HepG2 (cell line): ENCODE results near the gene REM2. TPM values are rescaled to one million over a fixed set of nuclear protein-coding genes. Genes with fewer than 3 reads are reported as not detected.

Experiments used
- CHCHD3 ChIP-seq: sonication (generic); formaldehyde crosslinking; IDR thresholded peaks from 2 replicates; pipeline ENCODE4 v1.8.0; 2022; ENCODE audit warnings: mild to moderate bottlenecking, missing genetic modification reagents, moderate library complexity
- DMAP1 ChIP-seq: IDR thresholded peaks from 2 replicates; pipeline ENCODE4 v1.6.1; 2016
- HOXA7 ChIP-seq: sonication (generic); formaldehyde crosslinking; IDR thresholded peaks from 2 replicates; pipeline ENCODE4 v1.8.1; 2022; ENCODE audit warnings: mild to moderate bottlenecking, missing genetic modification reagents, moderate library complexity
- LCORL ChIP-seq, 2 experiments: fragments of 450-650 bp in 1 of 2; sonication (generic) in 1 of 2; formaldehyde crosslinking in 1 of 2; IDR thresholded peaks; 2 replicates each; pipeline versions ENCODE4 v1.5.0 to v1.6.1; 2017 to 2020; ENCODE audit warnings: antibody characterized with exemption in 1 of 2, missing genetic modification reagents in 1 of 2
- NR2C2 ChIP-seq: sonication (generic); formaldehyde crosslinking; IDR thresholded peaks from 2 replicates; pipeline ENCODE4 v1.4.0; 2020; ENCODE audit warnings: missing genetic modification reagents, mild to moderate bottlenecking, moderate library complexity, borderline replicate concordance
- TARDBP ChIP-seq: sonication (generic); formaldehyde crosslinking; IDR thresholded peaks from 2 replicates; pipeline ENCODE4 v1.8.0; 2022; ENCODE audit warnings: mild to moderate bottlenecking, missing genetic modification reagents
- ZFP82 ChIP-seq: sonication (generic); formaldehyde crosslinking; IDR thresholded peaks from 2 replicates; pipeline ENCODE4 v1.5.1; 2020; ENCODE audit warnings: mild to moderate bottlenecking, missing genetic modification reagents, borderline replicate concordance
- ZNF317 ChIP-seq: sonication (generic); formaldehyde crosslinking; IDR thresholded peaks from 2 replicates; pipeline ENCODE4 v1.5.0; 2020; ENCODE audit warnings: mild to moderate bottlenecking, missing genetic modification reagents
- ZNF382 ChIP-seq: sonication (generic); formaldehyde crosslinking; IDR thresholded peaks from 2 replicates; pipeline ENCODE4 v1.5.0; 2020; ENCODE audit warnings: missing genetic modification reagents, mild to moderate bottlenecking, borderline replicate concordance
- ZNF569 ChIP-seq: sonication (generic); formaldehyde crosslinking; IDR thresholded peaks from 2 replicates; pipeline ENCODE4 v1.5.0; 2020; ENCODE audit warnings: mild to moderate bottlenecking, missing genetic modification reagents, moderate library complexity, borderline replicate concordance
- ZNF570 ChIP-seq: sonication (generic); formaldehyde crosslinking; IDR thresholded peaks from 2 replicates; pipeline ENCODE4 v1.4.0; 2020; ENCODE audit warnings: mild to moderate bottlenecking, missing genetic modification reagents, borderline replicate concordance
- ZNF768 ChIP-seq: sonication (generic); formaldehyde crosslinking; IDR thresholded peaks from 2 replicates; pipeline ENCODE4 v1.4.0; 2020; ENCODE audit warnings: missing genetic modification reagents
- polyA plus RNA-seq, 8 experiments: library from polyadenylated mRNA; depleted of rRNA in 3 of 8; stranded (reverse) in 7 of 8; unstranded in 1 of 8; fragments of >200 nt; fragmentation: Illumina TruSeq in 4 of 8; extraction: Trizol in 4 of 8; gene quantifications; 2 replicates each; pipeline versions ENCODE4 v1.2.1 to v1.2.3, GENCODE V29; 2011 to 2016; ENCODE audit warnings: low read depth in 4 of 8, missing spikeins in 1 of 8, mixed read lengths in 1 of 8; ENCODE audit not compliant: insufficient read depth in 1 of 8
- total RNA-seq, 5 experiments: library from RNA; depleted of rRNA; stranded (reverse); fragments of >200 nt; fragmentation: Illumina TruSeq; extraction: Trizol; gene quantifications; 2 replicates each; pipeline ENCODE4 v1.2.3, GENCODE V29; 2016; ENCODE audit warnings: low read depth in 1 of 5
- TF ChIP-seq, protein P1 (sequence below): sonication (generic); formaldehyde crosslinking; IDR thresholded peaks from 2 replicates; pipeline ENCODE4 v1.5.1; 2020; ENCODE audit warnings: missing genetic modification reagents, mild to moderate bottlenecking, borderline replicate concordance
- TF ChIP-seq, protein P2 (sequence below): IDR thresholded peaks from 2 replicates; pipeline ENCODE4 v1.6.1; 2016; ENCODE audit warnings: mild to moderate bottlenecking
- TF ChIP-seq, protein P3 (sequence below): sonication (generic); formaldehyde crosslinking; IDR thresholded peaks from 2 replicates; pipeline ENCODE4 v1.5.0; 2020; ENCODE audit warnings: mild to moderate bottlenecking, missing genetic modification reagents
- TF ChIP-seq, protein P4 (sequence below): sonication (generic); formaldehyde crosslinking; IDR thresholded peaks from 2 replicates; pipeline ENCODE4 v1.5.0; 2020; ENCODE audit warnings: missing genetic modification reagents
- TF ChIP-seq, protein P5 (sequence below): sonication (generic); formaldehyde crosslinking; IDR thresholded peaks from 2 replicates; pipeline ENCODE4 v1.4.0; 2020; ENCODE audit warnings: missing genetic modification reagents, borderline replicate concordance
- TF ChIP-seq, protein P6 (sequence below): sonication (generic); formaldehyde crosslinking; conservative IDR thresholded peaks from 2 replicates; pipeline ENCODE4 v1.8.0; 2022; ENCODE audit warnings: mild to moderate bottlenecking, moderate library complexity, missing genetic modification reagents

Gene REM2
- total and polyA plus RNA-seq, 2 of the 13 experiments (the other 11 are each of a cell fraction or from before 2014, with no cell fraction given): 0.20 TPM; not detected in 1

DNA sequence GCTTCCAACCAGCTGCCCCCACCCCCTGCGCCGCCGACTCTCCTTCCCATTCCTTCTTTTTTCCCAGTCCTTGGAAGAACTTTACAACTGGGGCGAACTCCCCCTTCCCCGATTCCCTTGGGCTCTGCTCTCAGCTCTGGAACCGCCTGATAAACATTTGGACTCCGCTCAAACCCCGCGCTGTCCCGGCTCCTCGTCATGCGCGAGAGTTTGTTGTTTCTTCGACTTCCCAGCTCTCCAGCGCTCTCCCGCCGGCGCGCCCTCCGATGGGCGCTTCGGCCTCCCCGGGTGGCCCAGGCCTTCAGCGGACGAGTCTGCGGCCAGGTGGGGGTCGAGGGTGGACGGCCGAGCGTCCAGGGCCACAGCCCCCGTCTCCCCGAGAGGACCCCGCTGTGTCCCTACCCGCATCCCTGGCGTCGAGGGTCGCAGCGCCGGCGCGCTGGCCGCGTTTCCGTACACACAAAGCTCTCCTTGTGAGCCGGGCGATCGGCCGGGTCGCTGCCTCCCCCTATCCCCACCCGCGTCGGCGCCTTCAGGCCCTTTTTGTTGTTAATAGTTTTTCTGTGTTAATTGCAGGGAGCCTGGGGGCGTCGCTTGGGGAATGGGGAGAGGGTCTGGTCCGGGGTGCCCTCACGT is 45.8 kb upstream of the REM2 start (continued):
- TF ChIP-seq, protein P1, sequence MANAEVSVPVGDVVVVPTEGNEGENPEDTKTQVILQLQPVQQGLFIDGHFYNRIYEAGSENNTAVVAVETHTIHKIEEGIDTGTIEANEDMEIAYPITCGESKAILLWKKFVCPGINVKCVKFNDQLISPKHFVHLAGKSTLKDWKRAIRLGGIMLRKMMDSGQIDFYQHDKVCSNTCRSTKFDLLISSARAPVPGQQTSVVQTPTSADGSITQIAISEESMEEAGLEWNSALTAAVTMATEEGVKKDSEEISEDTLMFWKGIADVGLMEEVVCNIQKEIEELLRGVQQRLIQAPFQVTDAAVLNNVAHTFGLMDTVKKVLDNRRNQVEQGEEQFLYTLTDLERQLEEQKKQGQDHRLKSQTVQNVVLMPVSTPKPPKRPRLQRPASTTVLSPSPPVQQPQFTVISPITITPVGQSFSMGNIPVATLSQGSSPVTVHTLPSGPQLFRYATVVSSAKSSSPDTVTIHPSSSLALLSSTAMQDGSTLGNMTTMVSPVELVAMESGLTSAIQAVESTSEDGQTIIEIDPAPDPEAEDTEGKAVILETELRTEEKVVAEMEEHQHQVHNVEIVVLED (CRISPR knock-in tag): peak; percentile 58; the same call in 1 of the 2 replicates
- TF ChIP-seq LCORL (IDR thresholded peaks at IDR 0.05): no peak
- TF ChIP-seq LCORL (CRISPR knock-in tag; IDR thresholded peaks at IDR 0.05): 0 out of 2 replicates have a peak, but pooled peaks have one; percentile 29
- TF ChIP-seq, protein P2, sequence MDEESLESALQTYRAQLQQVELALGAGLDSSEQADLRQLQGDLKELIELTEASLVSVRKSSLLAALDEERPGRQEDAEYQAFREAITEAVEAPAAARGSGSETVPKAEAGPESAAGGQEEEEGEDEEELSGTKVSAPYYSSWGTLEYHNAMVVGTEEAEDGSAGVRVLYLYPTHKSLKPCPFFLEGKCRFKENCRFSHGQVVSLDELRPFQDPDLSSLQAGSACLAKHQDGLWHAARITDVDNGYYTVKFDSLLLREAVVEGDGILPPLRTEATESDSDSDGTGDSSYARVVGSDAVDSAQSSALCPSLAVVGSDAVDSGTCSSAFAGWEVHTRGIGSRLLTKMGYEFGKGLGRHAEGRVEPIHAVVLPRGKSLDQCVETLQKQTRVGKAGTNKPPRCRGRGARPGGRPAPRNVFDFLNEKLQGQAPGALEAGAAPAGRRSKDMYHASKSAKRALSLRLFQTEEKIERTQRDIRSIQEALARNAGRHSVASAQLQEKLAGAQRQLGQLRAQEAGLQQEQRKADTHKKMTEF (CRISPR knock-in tag): peak; percentile 67; the same call in 1 of the 2 replicates
- TF ChIP-seq, protein P3, sequence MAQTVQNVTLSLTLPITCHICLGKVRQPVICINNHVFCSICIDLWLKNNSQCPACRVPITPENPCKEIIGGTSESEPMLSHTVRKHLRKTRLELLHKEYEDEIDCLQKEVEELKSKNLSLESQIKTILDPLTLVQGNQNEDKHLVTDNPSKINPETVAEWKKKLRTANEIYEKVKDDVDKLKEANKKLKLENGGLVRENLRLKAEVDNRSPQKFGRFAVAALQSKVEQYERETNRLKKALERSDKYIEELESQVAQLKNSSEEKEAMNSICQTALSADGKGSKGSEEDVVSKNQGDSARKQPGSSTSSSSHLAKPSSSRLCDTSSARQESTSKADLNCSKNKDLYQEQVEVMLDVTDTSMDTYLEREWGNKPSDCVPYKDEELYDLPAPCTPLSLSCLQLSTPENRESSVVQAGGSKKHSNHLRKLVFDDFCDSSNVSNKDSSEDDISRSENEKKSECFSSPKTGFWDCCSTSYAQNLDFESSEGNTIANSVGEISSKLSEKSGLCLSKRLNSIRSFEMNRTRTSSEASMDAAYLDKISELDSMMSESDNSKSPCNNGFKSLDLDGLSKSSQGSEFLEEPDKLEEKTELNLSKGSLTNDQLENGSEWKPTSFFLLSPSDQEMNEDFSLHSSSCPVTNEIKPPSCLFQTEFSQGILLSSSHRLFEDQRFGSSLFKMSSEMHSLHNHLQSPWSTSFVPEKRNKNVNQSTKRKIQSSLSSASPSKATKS: no peak
- peak; percentile 97 for TF ChIP-seq CHCHD3 (CRISPR knock-in tag)
- no peak; the same call in 1 of the 2 replicates for TF ChIP-seq ZNF570 (CRISPR knock-in tag)
- TF ChIP-seq, protein P4, sequence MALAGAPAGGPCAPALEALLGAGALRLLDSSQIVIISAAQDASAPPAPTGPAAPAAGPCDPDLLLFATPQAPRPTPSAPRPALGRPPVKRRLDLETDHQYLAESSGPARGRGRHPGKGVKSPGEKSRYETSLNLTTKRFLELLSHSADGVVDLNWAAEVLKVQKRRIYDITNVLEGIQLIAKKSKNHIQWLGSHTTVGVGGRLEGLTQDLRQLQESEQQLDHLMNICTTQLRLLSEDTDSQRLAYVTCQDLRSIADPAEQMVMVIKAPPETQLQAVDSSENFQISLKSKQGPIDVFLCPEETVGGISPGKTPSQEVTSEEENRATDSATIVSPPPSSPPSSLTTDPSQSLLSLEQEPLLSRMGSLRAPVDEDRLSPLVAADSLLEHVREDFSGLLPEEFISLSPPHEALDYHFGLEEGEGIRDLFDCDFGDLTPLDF (CRISPR knock-in tag): peak; percentile 39; the same call in 1 of the 2 replicates
- TF ChIP-seq DMAP1 (CRISPR knock-in tag): peak; percentile 29; the same call in 1 of the 2 replicates
- peak; percentile 62; the same call in 1 of the 2 replicates for TF ChIP-seq ZNF768 (CRISPR knock-in tag)
- TF ChIP-seq ZFP82: no peak
- no peak for TF ChIP-seq NR2C2 (CRISPR knock-in tag)
- TF ChIP-seq ZNF382 (CRISPR knock-in tag): no peak
- TF ChIP-seq, protein P5, sequence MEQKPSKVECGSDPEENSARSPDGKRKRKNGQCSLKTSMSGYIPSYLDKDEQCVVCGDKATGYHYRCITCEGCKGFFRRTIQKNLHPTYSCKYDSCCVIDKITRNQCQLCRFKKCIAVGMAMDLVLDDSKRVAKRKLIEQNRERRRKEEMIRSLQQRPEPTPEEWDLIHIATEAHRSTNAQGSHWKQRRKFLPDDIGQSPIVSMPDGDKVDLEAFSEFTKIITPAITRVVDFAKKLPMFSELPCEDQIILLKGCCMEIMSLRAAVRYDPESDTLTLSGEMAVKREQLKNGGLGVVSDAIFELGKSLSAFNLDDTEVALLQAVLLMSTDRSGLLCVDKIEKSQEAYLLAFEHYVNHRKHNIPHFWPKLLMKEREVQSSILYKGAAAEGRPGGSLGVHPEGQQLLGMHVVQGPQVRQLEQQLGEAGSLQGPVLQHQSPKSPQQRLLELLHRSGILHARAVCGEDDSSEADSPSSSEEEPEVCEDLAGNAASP (CRISPR knock-in tag): no peak
- TF ChIP-seq TARDBP (CRISPR knock-in tag): no peak; the same call in 1 of the 2 replicates
- 0 out of 2 replicates have a peak, but pooled peaks have one; percentile 48 for TF ChIP-seq ZNF317 (CRISPR knock-in tag)
- no peak for TF ChIP-seq HOXA7 (CRISPR knock-in tag)
- TF ChIP-seq, protein P6, sequence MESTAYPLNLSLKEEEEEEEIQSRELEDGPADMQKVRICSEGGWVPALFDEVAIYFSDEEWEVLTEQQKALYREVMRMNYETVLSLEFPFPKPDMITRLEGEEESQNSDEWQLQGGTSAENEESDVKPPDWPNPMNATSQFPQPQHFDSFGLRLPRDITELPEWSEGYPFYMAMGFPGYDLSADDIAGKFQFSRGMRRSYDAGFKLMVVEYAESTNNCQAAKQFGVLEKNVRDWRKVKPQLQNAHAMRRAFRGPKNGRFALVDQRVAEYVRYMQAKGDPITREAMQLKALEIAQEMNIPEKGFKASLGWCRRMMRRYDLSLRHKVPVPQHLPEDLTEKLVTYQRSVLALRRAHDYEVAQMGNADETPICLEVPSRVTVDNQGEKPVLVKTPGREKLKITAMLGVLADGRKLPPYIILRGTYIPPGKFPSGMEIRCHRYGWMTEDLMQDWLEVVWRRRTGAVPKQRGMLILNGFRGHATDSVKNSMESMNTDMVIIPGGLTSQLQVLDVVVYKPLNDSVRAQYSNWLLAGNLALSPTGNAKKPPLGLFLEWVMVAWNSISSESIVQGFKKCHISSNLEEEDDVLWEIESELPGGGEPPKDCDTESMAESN (CRISPR knock-in tag): peak; percentile 84
- no peak for TF ChIP-seq ZNF569 (CRISPR knock-in tag)
